Right lobe of liver (tissue), 4 donors: Measurements from ENCODE around the gene ARMC9.

Source experiments
- POLR2A ChIP-seq: fragments of 450-650 bp; IDR thresholded peaks from one replicate; pipeline ENCODE4 v1.6.1; 2017; ENCODE audit warnings: antibody characterized with exemption, mild to moderate bottlenecking
- TF ChIP-seq, protein P1 (sequence below), 4 donors: fragments of 200-600 bp in 3 of 4; fragments of 450-650 bp in 1 of 4; IDR thresholded peaks; one replicate each; pipeline versions ENCODE4 v1.5.1 to v1.8.0; 2016 to 2022; ENCODE audit warnings: antibody characterized with exemption in 4 of 4, mild to moderate bottlenecking in 2 of 4
- donor health status: DM: no; HTN: no; CAD: no.
- donor health status: DM: no; HTN: no; CAD: no.
- donor health status: DM: no; HTN: yes; CAD: no.

DNA sequence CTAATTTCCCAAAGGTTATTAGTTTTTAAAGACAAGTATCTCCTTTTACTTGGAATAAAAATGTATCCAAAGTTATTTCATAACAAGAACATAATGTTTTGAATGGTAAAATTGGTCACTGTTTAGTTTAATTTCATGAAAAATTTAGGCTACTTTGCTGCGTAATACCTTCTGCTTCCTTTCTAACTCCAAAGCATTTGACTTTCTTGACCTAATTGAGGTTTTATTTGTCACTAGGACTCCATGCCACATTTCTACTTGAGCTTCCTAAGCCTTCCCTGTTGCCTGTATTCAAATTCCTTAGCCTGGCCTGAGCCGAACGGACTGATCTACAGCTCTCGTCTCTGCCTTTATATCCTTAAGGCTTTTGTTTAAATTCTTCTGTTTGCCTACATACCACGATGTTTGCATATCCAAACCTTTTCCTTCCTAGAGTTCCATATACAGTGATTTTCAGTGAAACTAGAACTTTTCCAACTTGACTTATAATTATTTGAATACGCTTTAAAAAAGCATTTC, 25.1 kb downstream of the ARMC9 start:
- TF ChIP-seq, protein P1, sequence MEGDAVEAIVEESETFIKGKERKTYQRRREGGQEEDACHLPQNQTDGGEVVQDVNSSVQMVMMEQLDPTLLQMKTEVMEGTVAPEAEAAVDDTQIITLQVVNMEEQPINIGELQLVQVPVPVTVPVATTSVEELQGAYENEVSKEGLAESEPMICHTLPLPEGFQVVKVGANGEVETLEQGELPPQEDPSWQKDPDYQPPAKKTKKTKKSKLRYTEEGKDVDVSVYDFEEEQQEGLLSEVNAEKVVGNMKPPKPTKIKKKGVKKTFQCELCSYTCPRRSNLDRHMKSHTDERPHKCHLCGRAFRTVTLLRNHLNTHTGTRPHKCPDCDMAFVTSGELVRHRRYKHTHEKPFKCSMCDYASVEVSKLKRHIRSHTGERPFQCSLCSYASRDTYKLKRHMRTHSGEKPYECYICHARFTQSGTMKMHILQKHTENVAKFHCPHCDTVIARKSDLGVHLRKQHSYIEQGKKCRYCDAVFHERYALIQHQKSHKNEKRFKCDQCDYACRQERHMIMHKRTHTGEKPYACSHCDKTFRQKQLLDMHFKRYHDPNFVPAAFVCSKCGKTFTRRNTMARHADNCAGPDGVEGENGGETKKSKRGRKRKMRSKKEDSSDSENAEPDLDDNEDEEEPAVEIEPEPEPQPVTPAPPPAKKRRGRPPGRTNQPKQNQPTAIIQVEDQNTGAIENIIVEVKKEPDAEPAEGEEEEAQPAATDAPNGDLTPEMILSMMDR (IDR thresholded peaks at IDR 0.05) = no peak
- no peak for TF ChIP-seq POLR2A
